GM19035 (cell line): ENCODE data around the gene PTGFRN.

Experiments
- ATAC-seq: cut with Tn5 transposase; IDR thresholded peaks from one replicate; pipeline ENCODE4 v1.9.1; 2021; ENCODE audit not compliant: unreplicated experiment

PTGFRN gene

GRCh38 chr1:116941670-116942069, 32.0 kb downstream of the PTGFRN start:
- ATAC-seq: no peak

- ATAC-seq: no peak
These were observed 32.6 kb downstream of the PTGFRN start for GRCh38 chr1:116942344-116942743.

GRCh38 chr1:116943438-116943837, 33.7 kb downstream of the PTGFRN start:
- no peak for ATAC-seq

- no peak for ATAC-seq
These were observed 34.9 kb downstream of the PTGFRN start for GRCh38 chr1:116944613-116945012.

- no peak for ATAC-seq
These were observed 35.7 kb downstream of the PTGFRN start for GRCh38 chr1:116945421-116945820.

GRCh38 chr1:116945996-116946395, 36.3 kb downstream of the PTGFRN start:
- ATAC-seq: no peak

- ATAC-seq: no peak
These were observed 37.6 kb downstream of the PTGFRN start for GRCh38 chr1:116947092-116947860.

- ATAC-seq: no peak
These were observed 38.3 kb downstream of the PTGFRN start for GRCh38 chr1:116948046-116948445.

GRCh38 chr1:116948642-116949041, 38.9 kb downstream of the PTGFRN start:
- no peak for ATAC-seq

GRCh38 chr1:116949213-116949985, 39.7 kb downstream of the PTGFRN start:
- no peak for ATAC-seq

- no peak for ATAC-seq
These were observed 40.9 kb downstream of the PTGFRN start for GRCh38 chr1:116950517-116951199.

- ATAC-seq: no peak
These were observed 41.7 kb downstream of the PTGFRN start for GRCh38 chr1:116951200-116951935.

- no peak for ATAC-seq
These were observed 43.1 kb downstream of the PTGFRN start for GRCh38 chr1:116952738-116953275.

GRCh38 chr1:116954440-116954839, 44.7 kb downstream of the PTGFRN start:
- no peak for ATAC-seq

GRCh38 chr1:116956378-116956777, 46.7 kb downstream of the PTGFRN start:
- no peak for ATAC-seq

- no peak for ATAC-seq
These were observed 47.9 kb downstream of the PTGFRN start for GRCh38 chr1:116957646-116958045.

GRCh38 chr1:116958110-116958509, 48.4 kb downstream of the PTGFRN start:
- no peak for ATAC-seq

- ATAC-seq: no peak
These were observed 49.3 kb downstream of the PTGFRN start for GRCh38 chr1:116958977-116959376.

GRCh38 chr1:116961606-116962005, 51.9 kb downstream of the PTGFRN start:
- no peak for ATAC-seq

- no peak for ATAC-seq
These were observed 53.4 kb downstream of the PTGFRN start for GRCh38 chr1:116962987-116963639.
